ENCODE data around the gene PRKAG1. TPM values are rescaled to one million over a fixed set of nuclear protein-coding genes. Genes with fewer than 3 reads are reported as not detected.
A peak's percentile ranks its signal among the peaks of the same experiment; 100 is the strongest.

Gene PRKAG1
- total RNA-seq, 2 donors from 2014 or later = 63.4 to 70.3 TPM

- DNase-seq (ENCODE audit: low spot score) (peak; percentile 72), ATAC-seq (peak; percentile 75 to 79)
- Mint-ChIP-seq H3K36me3 (no peaks in the 10 kb centered on the region), H3K4me3 (peak overlapping the region; percentile 67), H3K9me3 (no peaks in the 10 kb centered on the region), H3K27me3 (peaks cover 31 to 34% of the 10 kb centered on the region in 2 donors), H3K27ac (no peak overlapping the region), H3K4me1 (ENCODE audit: low read depth in 2 of 2) (peaks cover 34 to 38% of the 10 kb centered on the region in 2 donors)
Measured at GRCh38 chr12:48972213-48972951, 46.2 kb downstream of the PRKAG1 start.

GRCh38 chr12:48970702-48971334, 47.8 kb downstream of the PRKAG1 start:
- Mint-ChIP-seq H3K4me3 (peak overlapping the region; percentile 67), H3K27me3 (peaks cover 26 to 28% of the 10 kb centered on the region in 2 donors), H3K36me3 (no peaks in the 10 kb centered on the region), H3K4me1 (ENCODE audit: low read depth in 2 of 2) (peaks cover 27 to 32% of the 10 kb centered on the region in 2 donors), H3K9me3 (no peaks in the 10 kb centered on the region), H3K27ac (no peak overlapping the region)
- DNase-seq (ENCODE audit: low spot score) = no peak
- ATAC-seq = no peak

- peak overlapping the region; percentile 67 for H3K4me3 Mint-ChIP-seq
- H3K27ac Mint-ChIP-seq = no peak overlapping the region
- no peaks in the 10 kb centered on the region for H3K36me3 Mint-ChIP-seq
- peaks cover 27 to 32% of the 10 kb centered on the region in 2 donors for H3K4me1 Mint-ChIP-seq (ENCODE audit: low read depth in 2 of 2)
- peaks cover 26 to 28% of the 10 kb centered on the region in 2 donors for H3K27me3 Mint-ChIP-seq
- DNase-seq (ENCODE audit: low spot score) (peak; percentile 66), ATAC-seq (peak; percentile 34 to 67)
- no peaks in the 10 kb centered on the region for H3K9me3 Mint-ChIP-seq
Measured at GRCh38 chr12:48969833-48970701, 48.5 kb downstream of the PRKAG1 start.

- peaks cover 19 to 23% of the 10 kb centered on the region in 2 donors for H3K27me3 Mint-ChIP-seq
- H3K4me1 Mint-ChIP-seq (ENCODE audit: low read depth in 2 of 2) = peaks cover 27% of the 10 kb centered on the region in 2 donors
- no peaks in the 10 kb centered on the region for H3K36me3 Mint-ChIP-seq
- H3K4me3 Mint-ChIP-seq = peak overlapping the region; percentile 15
- H3K9me3 Mint-ChIP-seq = no peaks in the 10 kb centered on the region
- ATAC-seq = no peak
- DNase-seq (ENCODE audit: low spot score) = no peak
- H3K27ac Mint-ChIP-seq = no peak overlapping the region
Measured at GRCh38 chr12:48969160-48969771, 49.3 kb downstream of the PRKAG1 start.

GRCh38 chr12:48968467-48968866, 50.1 kb downstream of the PRKAG1 start:
- DNase-seq (ENCODE audit: low spot score) (no peak), ATAC-seq (no peak)
- H3K9me3 Mint-ChIP-seq = no peaks in the 10 kb centered on the region
- peaks cover 25 to 27% of the 10 kb centered on the region in 2 donors for H3K4me1 Mint-ChIP-seq (ENCODE audit: low read depth in 2 of 2)
- H3K36me3 Mint-ChIP-seq = no peaks in the 10 kb centered on the region
- no peak overlapping the region for H3K27ac Mint-ChIP-seq
- no peak overlapping the region for H3K4me3 Mint-ChIP-seq
- H3K27me3 Mint-ChIP-seq = peaks cover 17 to 20% of the 10 kb centered on the region in 2 donors

GRCh38 chr12:48967991-48968390, 50.6 kb downstream of the PRKAG1 start:
- ATAC-seq = no peak
- H3K4me3 Mint-ChIP-seq = no peak overlapping the region
- H3K27ac Mint-ChIP-seq = no peak overlapping the region
- H3K27me3 Mint-ChIP-seq = peaks cover 17 to 18% of the 10 kb centered on the region in 2 donors
- no peak for DNase-seq (ENCODE audit: low spot score)
- no peaks in the 10 kb centered on the region for H3K9me3 Mint-ChIP-seq
- peaks cover 25 to 26% of the 10 kb centered on the region in 2 donors for H3K4me1 Mint-ChIP-seq (ENCODE audit: low read depth in 2 of 2)
- no peaks in the 10 kb centered on the region for H3K36me3 Mint-ChIP-seq

- H3K4me1 Mint-ChIP-seq (ENCODE audit: low read depth in 2 of 2) = peaks cover 9 to 12% of the 10 kb centered on the region in 2 donors
- no peaks in the 10 kb centered on the region for H3K36me3 Mint-ChIP-seq
- H3K27ac Mint-ChIP-seq = no peak overlapping the region
- H3K27me3 Mint-ChIP-seq = peaks cover 9 to 10% of the 10 kb centered on the region in 2 donors
- ATAC-seq (no peak), DNase-seq (ENCODE audit: low spot score) (no peak)
- no peak overlapping the region for H3K4me3 Mint-ChIP-seq
- no peaks in the 10 kb centered on the region for H3K9me3 Mint-ChIP-seq
Measured at GRCh38 chr12:48966177-48966895, 52.2 kb downstream of the PRKAG1 start.

- H3K27ac Mint-ChIP-seq = no peak overlapping the region
- no peaks in the 10 kb centered on the region for H3K36me3 Mint-ChIP-seq
- ATAC-seq = no peak
- H3K4me1 Mint-ChIP-seq (ENCODE audit: low read depth in 2 of 2) = peaks cover 0 to 3% of the 10 kb centered on the region in 2 donors
- H3K4me3 Mint-ChIP-seq = no peak overlapping the region
- H3K27me3 Mint-ChIP-seq = peaks cover 0 to 5% of the 10 kb centered on the region in 2 donors
- DNase-seq (ENCODE audit: low spot score) = no peak
- no peaks in the 10 kb centered on the region for H3K9me3 Mint-ChIP-seq
Measured at GRCh38 chr12:48965298-48965838, 53.2 kb downstream of the PRKAG1 start.

- Mint-ChIP-seq H3K9me3 (no peaks in the 10 kb centered on the region), H3K36me3 (no peaks in the 10 kb centered on the region), H3K27me3 (peaks cover 0 to 4% of the 10 kb centered on the region in 2 donors), H3K4me1 (ENCODE audit: low read depth in 2 of 2) (peaks cover 11 to 12% of the 10 kb centered on the region in 2 donors), H3K27ac (no peak overlapping the region), H3K4me3 (no peak overlapping the region)
- no peak for DNase-seq (ENCODE audit: low spot score)
- ATAC-seq = no peak
Measured at GRCh38 chr12:48961801-48962200, 56.8 kb downstream of the PRKAG1 start.

GRCh38 chr12:48961331-48961730, 57.2 kb downstream of the PRKAG1 start:
- no peaks in the 10 kb centered on the region for H3K9me3 Mint-ChIP-seq

GRCh38 chr12:48960834-48961233, 57.7 kb downstream of the PRKAG1 start:
- DNase-seq (ENCODE audit: low spot score) (no peak), ATAC-seq (no peak)
- no peaks in the 10 kb centered on the region for H3K9me3 Mint-ChIP-seq
- peaks cover 21% of the 10 kb centered on the region in 2 donors for H3K4me1 Mint-ChIP-seq (ENCODE audit: low read depth in 2 of 2)
- H3K27ac Mint-ChIP-seq = no peak overlapping the region
- no peak overlapping the region for H3K4me3 Mint-ChIP-seq
- H3K36me3 Mint-ChIP-seq = no peaks in the 10 kb centered on the region
- peaks cover 0 to 4% of the 10 kb centered on the region in 2 donors for H3K27me3 Mint-ChIP-seq

More at GRCh38 chr12:48961331-48961730, 57.2 kb downstream of the PRKAG1 start:
- DNase-seq (ENCODE audit: low spot score) = no peak
- no peak overlapping the region for H3K27ac Mint-ChIP-seq
- no peaks in the 10 kb centered on the region for H3K36me3 Mint-ChIP-seq
- no peak for ATAC-seq
- H3K4me3 Mint-ChIP-seq = no peak overlapping the region
- peaks cover 0 to 4% of the 10 kb centered on the region in 2 donors for H3K27me3 Mint-ChIP-seq
- peaks cover 16% of the 10 kb centered on the region in 2 donors for H3K4me1 Mint-ChIP-seq (ENCODE audit: low read depth in 2 of 2)

GRCh38 chr12:48958049-48958388, 60.6 kb downstream of the PRKAG1 start:
- Mint-ChIP-seq H3K9me3 (no peaks in the 10 kb centered on the region), H3K36me3 (no peaks in the 10 kb centered on the region), H3K27ac (peak overlapping the region in 1 of 2 donors; percentile 83), H3K4me3 (peak overlapping the region; percentile 97), H3K27me3 (peaks cover 0 to 4% of the 10 kb centered on the region in 2 donors), H3K4me1 (ENCODE audit: low read depth in 2 of 2) (peaks cover 38 to 40% of the 10 kb centered on the region in 2 donors)
- no peak for ATAC-seq
- no peak for DNase-seq (ENCODE audit: low spot score)

Measured in natural killer cell treated with Interleukin-12 subunit alpha and Interleukin-12 subunit beta and Interleukin-15 and Interleukin-18, amount 100 ng/mL, for 72 hours (primary cell).